Activated CD4-positive, alpha-beta T cell treated with anti-CD3 and anti-CD28 coated beads, Interleukin-10, Interleukin-2, amounts not matched to agents 100 ng/mL and 50 ng/mL, durations not matched to agents 16 hours and 8 hours (primary cell): Measurements from ENCODE around the gene HTR1B.

ENCODE experiments used
- DNase-seq: peaks from one replicate; pipeline ENCODE4 v3.0.0-alpha.2; 2020

The HTR1B gene

GRCh38 chr6:77455271-77455670 lies 8.0 kb downstream of the HTR1B start:
- DNase-seq, result no peak

GRCh38 chr6:77454386-77454785 lies 8.9 kb downstream of the HTR1B start:
- DNase-seq, result no peak

- no peak for DNase-seq
Observed at GRCh38 chr6:77451466-77451865, 11.8 kb downstream of the HTR1B start.

GRCh38 chr6:77450924-77451323 lies 12.4 kb downstream of the HTR1B start:
- DNase-seq, result no peak

- DNase-seq, result no peak
Observed at GRCh38 chr6:77448546-77448945, 14.7 kb downstream of the HTR1B start.

GRCh38 chr6:77447254-77447653 lies 16.0 kb downstream of the HTR1B start:
- no peak for DNase-seq

- no peak for DNase-seq
Observed at GRCh38 chr6:77446249-77446648, 17.0 kb downstream of the HTR1B start.

- DNase-seq, result no peak
Observed at GRCh38 chr6:77445214-77445613, 18.1 kb downstream of the HTR1B start.

- no peak for DNase-seq
Observed at GRCh38 chr6:77440206-77440976, 22.9 kb downstream of the HTR1B start.

GRCh38 chr6:77433888-77434287 lies 29.4 kb downstream of the HTR1B start:
- no peak for DNase-seq

- DNase-seq, result no peak
Observed at GRCh38 chr6:77430504-77430903, 32.8 kb downstream of the HTR1B start.

GRCh38 chr6:77425671-77426070 lies 37.6 kb downstream of the HTR1B start:
- no peak for DNase-seq

GRCh38 chr6:77425216-77425615 lies 38.1 kb downstream of the HTR1B start:
- no peak for DNase-seq

GRCh38 chr6:77424761-77425160 lies 38.5 kb downstream of the HTR1B start:
- no peak for DNase-seq

GRCh38 chr6:77416839-77417238 lies 46.5 kb downstream of the HTR1B start:
- no peak for DNase-seq

GRCh38 chr6:77415706-77416105 lies 47.6 kb downstream of the HTR1B start:
- no peak for DNase-seq
